ENCODE data around the gene UTP14A.

The UTP14A gene

GRCh38 chrX:129875669-129876068, 30.3 kb upstream of the UTP14A start:
- H3K27ac ChIP-seq (replicated peaks) = no peak overlapping the region
- H3K4me3 ChIP-seq (replicated peaks; ENCODE audit: insufficient read depth, low read length) = no peak overlapping the region
- no peak for DNase-seq (ENCODE audit: low read depth in 1 of 2, low spot score in 1 of 2)
- H3K27me3 ChIP-seq (ENCODE audit: insufficient read depth, poor library complexity, severe bottlenecking) = no peaks in the 10 kb centered on the region
- TF ChIP-seq POLR2AphosphoS5 (IDR thresholded peaks at IDR 0.05; ENCODE audit: low read depth) (no peak), SPI1 (IDR thresholded peaks at IDR 0.05; ENCODE audit: borderline replicate concordance, low read depth) (no peak), GABPA (IDR thresholded peaks at IDR 0.05; ENCODE audit: low read depth) (no peak)
- TF ChIP-seq, protein P1, sequence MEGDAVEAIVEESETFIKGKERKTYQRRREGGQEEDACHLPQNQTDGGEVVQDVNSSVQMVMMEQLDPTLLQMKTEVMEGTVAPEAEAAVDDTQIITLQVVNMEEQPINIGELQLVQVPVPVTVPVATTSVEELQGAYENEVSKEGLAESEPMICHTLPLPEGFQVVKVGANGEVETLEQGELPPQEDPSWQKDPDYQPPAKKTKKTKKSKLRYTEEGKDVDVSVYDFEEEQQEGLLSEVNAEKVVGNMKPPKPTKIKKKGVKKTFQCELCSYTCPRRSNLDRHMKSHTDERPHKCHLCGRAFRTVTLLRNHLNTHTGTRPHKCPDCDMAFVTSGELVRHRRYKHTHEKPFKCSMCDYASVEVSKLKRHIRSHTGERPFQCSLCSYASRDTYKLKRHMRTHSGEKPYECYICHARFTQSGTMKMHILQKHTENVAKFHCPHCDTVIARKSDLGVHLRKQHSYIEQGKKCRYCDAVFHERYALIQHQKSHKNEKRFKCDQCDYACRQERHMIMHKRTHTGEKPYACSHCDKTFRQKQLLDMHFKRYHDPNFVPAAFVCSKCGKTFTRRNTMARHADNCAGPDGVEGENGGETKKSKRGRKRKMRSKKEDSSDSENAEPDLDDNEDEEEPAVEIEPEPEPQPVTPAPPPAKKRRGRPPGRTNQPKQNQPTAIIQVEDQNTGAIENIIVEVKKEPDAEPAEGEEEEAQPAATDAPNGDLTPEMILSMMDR (IDR thresholded peaks at IDR 0.05; ENCODE audit: insufficient read depth, low read length) = no peak
- TF ChIP-seq, protein P2, sequence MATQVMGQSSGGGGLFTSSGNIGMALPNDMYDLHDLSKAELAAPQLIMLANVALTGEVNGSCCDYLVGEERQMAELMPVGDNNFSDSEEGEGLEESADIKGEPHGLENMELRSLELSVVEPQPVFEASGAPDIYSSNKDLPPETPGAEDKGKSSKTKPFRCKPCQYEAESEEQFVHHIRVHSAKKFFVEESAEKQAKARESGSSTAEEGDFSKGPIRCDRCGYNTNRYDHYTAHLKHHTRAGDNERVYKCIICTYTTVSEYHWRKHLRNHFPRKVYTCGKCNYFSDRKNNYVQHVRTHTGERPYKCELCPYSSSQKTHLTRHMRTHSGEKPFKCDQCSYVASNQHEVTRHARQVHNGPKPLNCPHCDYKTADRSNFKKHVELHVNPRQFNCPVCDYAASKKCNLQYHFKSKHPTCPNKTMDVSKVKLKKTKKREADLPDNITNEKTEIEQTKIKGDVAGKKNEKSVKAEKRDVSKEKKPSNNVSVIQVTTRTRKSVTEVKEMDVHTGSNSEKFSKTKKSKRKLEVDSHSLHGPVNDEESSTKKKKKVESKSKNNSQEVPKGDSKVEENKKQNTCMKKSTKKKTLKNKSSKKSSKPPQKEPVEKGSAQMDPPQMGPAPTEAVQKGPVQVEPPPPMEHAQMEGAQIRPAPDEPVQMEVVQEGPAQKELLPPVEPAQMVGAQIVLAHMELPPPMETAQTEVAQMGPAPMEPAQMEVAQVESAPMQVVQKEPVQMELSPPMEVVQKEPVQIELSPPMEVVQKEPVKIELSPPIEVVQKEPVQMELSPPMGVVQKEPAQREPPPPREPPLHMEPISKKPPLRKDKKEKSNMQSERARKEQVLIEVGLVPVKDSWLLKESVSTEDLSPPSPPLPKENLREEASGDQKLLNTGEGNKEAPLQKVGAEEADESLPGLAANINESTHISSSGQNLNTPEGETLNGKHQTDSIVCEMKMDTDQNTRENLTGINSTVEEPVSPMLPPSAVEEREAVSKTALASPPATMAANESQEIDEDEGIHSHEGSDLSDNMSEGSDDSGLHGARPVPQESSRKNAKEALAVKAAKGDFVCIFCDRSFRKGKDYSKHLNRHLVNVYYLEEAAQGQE (IDR thresholded peaks at IDR 0.05; ENCODE audit: insufficient replicate concordance, low read depth) = no peak

DNA sequence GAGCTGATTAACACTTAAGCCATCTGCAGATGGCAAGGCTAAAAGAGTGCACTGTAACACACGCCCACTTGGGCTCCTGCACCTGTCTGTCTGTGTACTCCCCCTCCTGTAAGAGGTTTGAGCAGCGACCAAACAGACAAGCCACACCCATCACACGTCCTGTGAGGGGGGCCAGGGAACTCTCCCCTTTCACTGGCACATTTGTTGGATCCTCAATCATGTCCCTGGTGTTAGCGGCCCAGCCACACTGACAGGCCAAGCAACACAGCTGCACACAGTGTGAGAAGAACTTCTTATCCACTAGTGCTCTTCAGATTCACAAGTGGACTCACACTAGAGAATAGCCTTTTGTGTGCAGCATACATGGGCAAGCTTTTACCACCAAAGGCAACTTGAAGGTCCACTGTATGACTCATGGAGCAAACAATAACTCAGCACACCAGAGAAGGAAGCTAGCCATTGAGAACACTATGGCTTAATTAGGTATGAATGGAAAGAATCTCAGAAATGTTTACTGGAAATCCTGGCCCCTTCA, 29.1 kb upstream of the UTP14A start:
- H3K27me3 ChIP-seq (ENCODE audit: insufficient read depth, poor library complexity, severe bottlenecking) = no peaks in the 10 kb centered on the region
- no peak overlapping the region for H3K4me3 ChIP-seq (replicated peaks; ENCODE audit: insufficient read depth, low read length)
- H3K27ac ChIP-seq (replicated peaks) = no peak overlapping the region
- no peak for DNase-seq (ENCODE audit: low read depth in 1 of 2, low spot score in 1 of 2)
- TF ChIP-seq, protein P2 (IDR thresholded peaks at IDR 0.05; ENCODE audit: insufficient replicate concordance, low read depth) = no peak
- no peak for TF ChIP-seq SPI1 (IDR thresholded peaks at IDR 0.05; ENCODE audit: borderline replicate concordance, low read depth)
- TF ChIP-seq POLR2AphosphoS5 (IDR thresholded peaks at IDR 0.05; ENCODE audit: low read depth) = no peak

DNA sequence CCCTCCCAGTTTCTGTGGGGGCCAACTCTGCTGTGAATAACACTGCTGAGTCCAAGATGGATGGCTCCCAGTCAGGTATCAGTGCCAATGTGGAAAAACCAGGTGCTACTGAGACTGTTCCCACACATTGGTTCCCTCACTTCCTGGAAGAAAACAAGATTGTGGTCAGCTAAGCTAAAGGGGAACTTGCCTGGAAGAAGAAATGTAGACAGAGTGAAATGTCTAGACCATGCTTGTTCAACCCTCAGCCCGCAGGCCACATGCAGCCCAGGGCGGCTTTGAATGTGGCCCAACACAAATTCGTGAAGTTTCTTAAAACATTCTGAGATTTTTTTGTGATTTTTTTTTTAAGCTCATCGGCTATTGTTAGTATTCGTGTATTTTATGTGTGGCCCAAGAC, 28.6 kb upstream of the UTP14A start:
- Histone ChIP-seq H3K4me3 (replicated peaks; ENCODE audit: insufficient read depth, low read length) (no peak overlapping the region), H3K27ac (replicated peaks) (no peak overlapping the region), H3K27me3 (ENCODE audit: insufficient read depth, poor library complexity, severe bottlenecking) (no peaks in the 10 kb centered on the region)
- TF ChIP-seq, protein P2 (IDR thresholded peaks at IDR 0.05; ENCODE audit: insufficient replicate concordance, low read depth) = no peak
- DNase-seq (ENCODE audit: low read depth in 1 of 2, low spot score in 1 of 2) = peak; percentile 15 to 26

DNA sequence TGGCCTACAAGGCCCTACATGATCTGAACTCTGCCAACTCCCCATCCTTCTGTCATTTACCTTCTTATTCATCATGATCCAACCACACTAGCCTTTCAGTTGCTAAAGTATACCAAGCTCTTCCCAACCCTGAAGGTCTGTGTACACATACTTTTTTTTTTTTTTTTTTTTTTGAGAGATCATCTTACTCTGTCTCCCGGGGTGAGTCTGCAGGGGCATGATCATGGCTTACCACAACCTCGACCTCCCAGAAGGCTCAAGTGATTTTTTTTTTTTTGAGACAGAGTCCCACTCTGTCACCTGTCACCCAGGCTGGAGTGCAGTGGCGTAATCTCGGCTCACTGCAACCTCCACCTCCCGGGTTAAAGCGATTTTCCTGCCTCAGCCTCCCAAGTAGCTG, 5.9 kb upstream of the UTP14A start:
- H3K27ac ChIP-seq (replicated peaks) = no peak overlapping the region
- no peaks in the 10 kb centered on the region for H3K27me3 ChIP-seq (ENCODE audit: insufficient read depth, poor library complexity, severe bottlenecking)
- no peak overlapping the region for H3K4me3 ChIP-seq (replicated peaks; ENCODE audit: insufficient read depth, low read length)
- TF ChIP-seq POLR2AphosphoS5 (IDR thresholded peaks at IDR 0.05; ENCODE audit: low read depth) (no peak), SPI1 (IDR thresholded peaks at IDR 0.05; ENCODE audit: borderline replicate concordance, low read depth) (no peak), GABPA (IDR thresholded peaks at IDR 0.05; ENCODE audit: low read depth) (no peak)
- TF ChIP-seq, protein P1 (IDR thresholded peaks at IDR 0.05; ENCODE audit: insufficient read depth, low read length) = no peak
- TF ChIP-seq, protein P2 (IDR thresholded peaks at IDR 0.05; ENCODE audit: insufficient replicate concordance, low read depth) = no peak
- no peak for DNase-seq (ENCODE audit: low read depth in 1 of 2, low spot score in 1 of 2)
